KBM-7 (cell line): ENCODE measurements around the gene KDM2B.

Source experiments
- DNase-seq: peaks from one replicate; pipeline ENCODE4 v3.0.0-alpha.2; 2015
- in situ Hi-C: fragments of 300-500 bp; cut with MboI; formaldehyde crosslinking; loops from 2 replicates; pipeline ENCODE4 v1.14.3; 2020; ENCODE audit warnings: low sequenced_read_pairs, low pct_unique_long_range_greater_than_20kb, mixed read lengths

The KDM2B gene

GRCh38 chr12:121476477-121476876 is 104.3 kb downstream of the KDM2B start:
- in situ Hi-C loops: no loop called here
- DNase-seq: no peak

GRCh38 chr12:121475279-121475678 is 105.5 kb downstream of the KDM2B start:
- in situ Hi-C loops: no loop called here
- DNase-seq: no peak

GRCh38 chr12:121472150-121472905 is 108.5 kb downstream of the KDM2B start:
- in situ Hi-C loops: no loop called here
- DNase-seq: no peak

GRCh38 chr12:121470751-121471150 is 110.1 kb downstream of the KDM2B start:
- in situ Hi-C loops: no loop called here
- DNase-seq: no peak

- no peak for DNase-seq
- in situ Hi-C loops: no loop called here
These were observed 112.4 kb downstream of the KDM2B start for GRCh38 chr12:121468499-121468801.

- in situ Hi-C loops: no loop called here
- no peak for DNase-seq
These were observed 113.0 kb downstream of the KDM2B start for GRCh38 chr12:121467638-121468498.

- peak; percentile 86 for DNase-seq
- in situ Hi-C loops: no loop called here
These were observed 113.8 kb downstream of the KDM2B start for GRCh38 chr12:121466794-121467637.

- in situ Hi-C loops: no loop called here
- DNase-seq: peak; percentile 70
These were observed 114.7 kb downstream of the KDM2B start for GRCh38 chr12:121465921-121466793.

GRCh38 chr12:121464331-121464730 is 116.5 kb downstream of the KDM2B start:
- in situ Hi-C loops: no loop called here
- no peak for DNase-seq

- DNase-seq: no peak
- in situ Hi-C loops: no loop called here
These were observed 119.8 kb downstream of the KDM2B start for GRCh38 chr12:121461048-121461447.

GRCh38 chr12:121456551-121456950 is 124.3 kb downstream of the KDM2B start:
- in situ Hi-C loops: no loop called here
- DNase-seq: no peak

- in situ Hi-C loops: no loop called here
- DNase-seq: no peak
These were observed 124.9 kb downstream of the KDM2B start for GRCh38 chr12:121455766-121456420.

- no peak for DNase-seq
- in situ Hi-C loops: no loop called here
These were observed 125.9 kb downstream of the KDM2B start for GRCh38 chr12:121454921-121455320.

GRCh38 chr12:121453629-121454028 is 127.2 kb downstream of the KDM2B start:
- in situ Hi-C loops: no loop called here
- DNase-seq: no peak

- DNase-seq: no peak
These were observed 127.8 kb downstream of the KDM2B start for GRCh38 chr12:121452985-121453360.

GRCh38 chr12:121452340-121452984 is 128.4 kb downstream of the KDM2B start:
- in situ Hi-C loops: no loop called here
- DNase-seq: no peak

More at GRCh38 chr12:121452985-121453360, 127.8 kb downstream of the KDM2B start:
- in situ Hi-C loops: no loop called here

- in situ Hi-C loops: no loop called here
- no peak for DNase-seq
These were observed 128.9 kb downstream of the KDM2B start for GRCh38 chr12:121451961-121452339.

- no peak for DNase-seq
- in situ Hi-C loops: no loop called here
These were observed 132.0 kb downstream of the KDM2B start for GRCh38 chr12:121448771-121449315.
